MG63 (cell line): ENCODE results near the gene RIIAD1. TPM values are rescaled to one million over a fixed set of nuclear protein-coding genes. Genes with fewer than 3 reads are reported as not detected.
A peak's percentile ranks its signal among the peaks of the same experiment; 100 is the strongest.

Source experiments
- DNase-seq: peaks from one replicate; pipeline ENCODE4 v3.0.0-alpha.2; 2020
- H3K27me3 ChIP-seq: fragments of 250-450 bp; sonication (Bioruptor Pico); 2 replicates; pipeline ENCODE4 v1.5.1; 2020; ENCODE audit warnings: mild to moderate bottlenecking, moderate library complexity
- H3K36me3 ChIP-seq: fragments of 250-450 bp; sonication (Bioruptor Pico); 2 replicates; pipeline ENCODE4 v1.5.1; 2020; ENCODE audit warnings: mild to moderate bottlenecking, moderate library complexity
- H3K4me3 ChIP-seq: fragments of 250-450 bp; sonication (Bioruptor Pico); 2 replicates; pipeline ENCODE4 v1.5.1; 2020; ENCODE audit warnings: mild to moderate bottlenecking, moderate library complexity
- H3K9me3 ChIP-seq: fragments of 250-450 bp; sonication (Bioruptor Pico); 2 replicates; pipeline ENCODE4 v1.5.1; 2020; ENCODE audit warnings: mild to moderate bottlenecking, moderate library complexity
- total RNA-seq: library from RNA; depleted of rRNA; stranded (reverse); fragments of >200 nt; shearing (Covaris generic); gene quantifications from 2 replicates; pipeline ENCODE4 v1.2.3, GENCODE V29; 2014; ENCODE audit warnings: low replicate concordance

Gene RIIAD1
- total RNA-seq, 1 experiment from 2014 or later, result not detected

- H3K27me3 ChIP-seq, result no peaks in the 10 kb centered on the region
- DNase-seq, result no peak
- no peak overlapping the region for H3K4me3 ChIP-seq
- H3K9me3 ChIP-seq, result no peaks in the 10 kb centered on the region
- no peaks in the 10 kb centered on the region for H3K36me3 ChIP-seq
Observed at GRCh38 chr1:151706464-151707415, 14.6 kb upstream of the RIIAD1 start.

GRCh38 chr1:151707541-151708065 is 13.7 kb upstream of the RIIAD1 start:
- no peak for DNase-seq
- no peak overlapping the region for H3K4me3 ChIP-seq
- H3K36me3 ChIP-seq, result no peaks in the 10 kb centered on the region
- no peaks in the 10 kb centered on the region for H3K9me3 ChIP-seq
- no peaks in the 10 kb centered on the region for H3K27me3 ChIP-seq

- Histone ChIP-seq H3K4me3 (no peak overlapping the region), H3K9me3 (no peaks in the 10 kb centered on the region), H3K27me3 (no peaks in the 10 kb centered on the region), H3K36me3 (no peaks in the 10 kb centered on the region)
- DNase-seq, result no peak
Observed at GRCh38 chr1:151708891-151709290, 12.4 kb upstream of the RIIAD1 start.

GRCh38 chr1:151710187-151710840 is 11.0 kb upstream of the RIIAD1 start:
- peak; percentile 38 for DNase-seq

GRCh38 chr1:151711044-151711800 is 10.1 kb upstream of the RIIAD1 start:
- Histone ChIP-seq H3K36me3 (no peaks in the 10 kb centered on the region), H3K27me3 (peaks cover 3% of the 10 kb centered on the region; the same call in 1 of the 2 replicates), H3K4me3 (no peak overlapping the region), H3K9me3 (no peaks in the 10 kb centered on the region)
- DNase-seq, result no peak

More at GRCh38 chr1:151710187-151710840, 11.0 kb upstream of the RIIAD1 start:
- H3K9me3 ChIP-seq, result no peaks in the 10 kb centered on the region
- no peaks in the 10 kb centered on the region for H3K36me3 ChIP-seq
- H3K27me3 ChIP-seq, result no peaks in the 10 kb centered on the region; the same call in 1 of the 2 replicates
- H3K4me3 ChIP-seq, result no peak overlapping the region

GRCh38 chr1:151711951-151712350 is 9.4 kb upstream of the RIIAD1 start:
- Histone ChIP-seq H3K9me3 (no peaks in the 10 kb centered on the region), H3K4me3 (no peak overlapping the region), H3K36me3 (no peaks in the 10 kb centered on the region), H3K27me3 (peaks cover 3% of the 10 kb centered on the region; the same call in 1 of the 2 replicates)
- DNase-seq, result no peak

- Histone ChIP-seq H3K27me3 (peaks cover 3% of the 10 kb centered on the region; the same call in 1 of the 2 replicates), H3K36me3 (no peaks in the 10 kb centered on the region), H3K9me3 (no peaks in the 10 kb centered on the region), H3K4me3 (no peak overlapping the region)
- DNase-seq, result no peak
Observed at GRCh38 chr1:151713044-151713443, 8.3 kb upstream of the RIIAD1 start.

GRCh38 chr1:151713874-151714273 is 7.4 kb upstream of the RIIAD1 start:
- DNase-seq, result no peak
- Histone ChIP-seq H3K27me3 (peaks cover 3% of the 10 kb centered on the region; the same call in 1 of the 2 replicates), H3K36me3 (no peaks in the 10 kb centered on the region), H3K4me3 (no peak overlapping the region), H3K9me3 (no peaks in the 10 kb centered on the region)

- Histone ChIP-seq H3K36me3 (no peaks in the 10 kb centered on the region), H3K4me3 (no peak overlapping the region), H3K27me3 (peaks cover 3% of the 10 kb centered on the region; the same call in 1 of the 2 replicates), H3K9me3 (no peaks in the 10 kb centered on the region)
- DNase-seq, result no peak
Observed at GRCh38 chr1:151714820-151715725, 6.2 kb upstream of the RIIAD1 start.

- no peak for DNase-seq
- H3K27me3 ChIP-seq, result peaks cover 3% of the 10 kb centered on the region; the same call in 1 of the 2 replicates
- no peaks in the 10 kb centered on the region for H3K36me3 ChIP-seq
- H3K4me3 ChIP-seq, result no peak overlapping the region
- no peaks in the 10 kb centered on the region for H3K9me3 ChIP-seq
Observed at GRCh38 chr1:151715726-151716404, 5.5 kb upstream of the RIIAD1 start.

- Histone ChIP-seq H3K36me3 (no peaks in the 10 kb centered on the region), H3K4me3 (no peak overlapping the region), H3K27me3 (peaks cover 3% of the 10 kb centered on the region; the same call in 1 of the 2 replicates), H3K9me3 (no peaks in the 10 kb centered on the region)
- DNase-seq, result no peak
Observed at GRCh38 chr1:151716405-151716762, 4.9 kb upstream of the RIIAD1 start.

- DNase-seq, result no peak
- H3K27me3 ChIP-seq, result peaks cover 6% of the 10 kb centered on the region
- H3K9me3 ChIP-seq, result no peaks in the 10 kb centered on the region
- H3K4me3 ChIP-seq, result no peak within 1 kb of the TSS
- no peaks in the 10 kb centered on the region for H3K36me3 ChIP-seq
Observed at GRCh38 chr1:151716771-151717631, 4.3 kb upstream of the RIIAD1 start, which contains the start of gene CELF3. Gene CELF3, minus strand, starts transcription at chr1:151716803. Its CDS starts 783 bp downstream, at chr1:151716020.

GRCh38 chr1:151718011-151718431 is 3.3 kb upstream of the RIIAD1 start:
- Histone ChIP-seq H3K27me3 (peaks cover 8% of the 10 kb centered on the region), H3K9me3 (no peaks in the 10 kb centered on the region), H3K36me3 (no peaks in the 10 kb centered on the region), H3K4me3 (no peak overlapping the region)
- DNase-seq, result no peak

- no peak for DNase-seq
- Histone ChIP-seq H3K27me3 (peaks cover 8% of the 10 kb centered on the region), H3K36me3 (no peaks in the 10 kb centered on the region), H3K4me3 (no peak overlapping the region), H3K9me3 (no peaks in the 10 kb centered on the region)
Observed at GRCh38 chr1:151718666-151719065, 2.7 kb upstream of the RIIAD1 start.
